HG02588 (cell line): ENCODE measurements around the gene CNKSR1.
"Not testable (repeated sequence)": the region's sequence is repeated elsewhere in the genome, so short reads cannot be mapped to it uniquely, and the experiment has no call there.

Source experiments
- ATAC-seq: cut with Tn5 transposase; IDR thresholded peaks from one replicate; pipeline ENCODE4 v1.9.1; 2021; ENCODE audit warnings: mild to moderate bottlenecking, moderate library complexity; ENCODE audit not compliant: unreplicated experiment

The CNKSR1 gene

DNA sequence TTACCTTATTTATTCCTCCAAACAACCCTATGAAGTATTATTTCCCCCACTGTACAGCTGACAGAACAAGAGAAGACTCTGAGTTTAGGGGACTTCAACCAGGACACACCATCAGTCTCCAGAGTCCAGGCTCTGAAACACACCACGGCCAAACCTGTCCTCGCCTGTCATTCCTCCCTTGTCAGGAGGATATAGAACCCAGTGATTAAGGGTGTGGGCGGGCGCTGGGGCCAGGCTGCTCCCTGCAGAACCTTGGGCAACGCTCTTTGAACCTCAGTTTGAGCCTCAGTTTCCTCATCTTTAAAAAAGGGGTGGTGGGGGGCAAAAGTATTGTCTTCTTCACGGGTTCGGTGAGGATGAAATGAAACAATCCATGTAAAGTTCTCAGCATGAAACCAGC is 47.3 kb downstream of the CNKSR1 start:
- no peak for ATAC-seq

GRCh38 chr1:26225033-26225831 is 47.9 kb downstream of the CNKSR1 start:
- no peak for ATAC-seq

GRCh38 chr1:26230682-26231081 is 53.4 kb downstream of the CNKSR1 start:
- not testable (repeated sequence) for ATAC-seq

- peak; percentile 92 for ATAC-seq
Observed at GRCh38 chr1:26233903-26234643, 56.8 kb downstream of the CNKSR1 start, which contains the start of gene CEP85. Gene CEP85 (plus strand): TSS chr1:26234200. CDS start chr1:26239784, 5,584 bp downstream.

- ATAC-seq, result no peak
Observed at GRCh38 chr1:26234644-26235370, 57.5 kb downstream of the CNKSR1 start.

- ATAC-seq, result no peak
Observed at GRCh38 chr1:26237230-26237966, 60.1 kb downstream of the CNKSR1 start.
